GM19372 (cell line): Measurements from ENCODE around the gene KIAA1210.

Experiments
- ATAC-seq: cut with Tn5 transposase; IDR thresholded peaks from one replicate; pipeline ENCODE4 v1.9.1; 2021; ENCODE audit warnings: mild to moderate bottlenecking, low read depth, moderate library complexity; ENCODE audit not compliant: unreplicated experiment

Gene KIAA1210

GRCh38 chrX:119127650-119128049 lies at the start of gene KIAA1210:
KIAA1210 (minus strand) TSS chrX:119127812; CDS start chrX:119123642, 4,170 bp downstream.
- ATAC-seq, result no peak

GRCh38 chrX:119177278-119177677 lies 49.7 kb upstream of the KIAA1210 start:
- no peak for ATAC-seq

GRCh38 chrX:119174900-119175299 lies 47.3 kb upstream of the KIAA1210 start:
- ATAC-seq, result no peak

- ATAC-seq, result no peak
These were observed 40.5 kb upstream of the KIAA1210 start for GRCh38 chrX:119168104-119168503.

GRCh38 chrX:119158226-119158625 lies 30.6 kb upstream of the KIAA1210 start:
- ATAC-seq, result no peak

GRCh38 chrX:119156241-119156640 lies 28.6 kb upstream of the KIAA1210 start:
- no peak for ATAC-seq

GRCh38 chrX:119155416-119156035 lies 27.9 kb upstream of the KIAA1210 start:
- ATAC-seq, result no peak

- ATAC-seq, result no peak
These were observed 23.4 kb upstream of the KIAA1210 start for GRCh38 chrX:119151051-119151380.

GRCh38 chrX:119150163-119151050 lies 22.8 kb upstream of the KIAA1210 start:
- no peak for ATAC-seq

- no peak for ATAC-seq
These were observed 19.9 kb upstream of the KIAA1210 start for GRCh38 chrX:119147486-119147885.

GRCh38 chrX:119145241-119145653 lies 17.6 kb upstream of the KIAA1210 start:
- no peak for ATAC-seq

GRCh38 chrX:119134466-119134865 lies 6.9 kb upstream of the KIAA1210 start:
- ATAC-seq, result no peak

GRCh38 chrX:119132961-119133360 lies 5.3 kb upstream of the KIAA1210 start:
- ATAC-seq, result no peak

- ATAC-seq, result no peak
These were observed 4.7 kb upstream of the KIAA1210 start for GRCh38 chrX:119132316-119132715.

GRCh38 chrX:119130911-119131310 lies 3.3 kb upstream of the KIAA1210 start:
- ATAC-seq, result no peak

GRCh38 chrX:119121341-119121740 lies 6.3 kb downstream of the KIAA1210 start:
- ATAC-seq, result no peak

- no peak for ATAC-seq
These were observed 8.7 kb downstream of the KIAA1210 start for GRCh38 chrX:119118780-119119395.

- no peak for ATAC-seq
These were observed 20.4 kb downstream of the KIAA1210 start for GRCh38 chrX:119107206-119107605.

- ATAC-seq, result no peak
These were observed 21.8 kb downstream of the KIAA1210 start for GRCh38 chrX:119105826-119106225.

- ATAC-seq, result no peak
These were observed 26.4 kb downstream of the KIAA1210 start for GRCh38 chrX:119101168-119101567.

- ATAC-seq, result no peak
These were observed 31.7 kb downstream of the KIAA1210 start for GRCh38 chrX:119095936-119096335.
